ENCODE results near the gene SERINC5. TPM values are rescaled to one million over a fixed set of nuclear protein-coding genes. Genes with fewer than 3 reads are reported as not detected.

Gene SERINC5
- total RNA-seq, 1 experiment from 2014 or later = 52.3 TPM

DNA sequence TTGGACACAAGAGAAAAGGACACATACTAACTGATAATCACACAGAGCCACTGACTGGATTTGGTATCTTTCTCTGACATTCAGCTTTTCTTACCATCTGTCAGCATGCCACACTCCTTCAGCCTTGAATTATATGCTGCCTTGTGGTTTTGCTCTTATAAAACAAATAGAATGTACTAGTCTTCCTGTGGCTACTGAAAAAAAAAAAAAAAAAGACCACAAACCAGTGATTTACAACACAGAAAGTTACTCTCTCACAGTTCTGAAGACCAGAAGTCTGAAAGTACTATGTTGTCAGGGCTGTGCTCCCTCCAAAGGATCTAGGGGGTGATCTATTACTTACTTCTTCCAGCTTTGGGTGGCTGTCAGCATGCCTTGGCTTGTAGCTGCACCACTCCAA, 138.4 kb downstream of the SERINC5 start:
- Mint-ChIP-seq H3K9me3 (peaks cover 15 to 20% of the 10 kb centered on the region in 2 experiments; a peak in 4 of 5 replicates), H3K4me3 (no peak overlapping the region), H3K27ac (no peak overlapping the region), H3K4me1 (peaks cover 5 to 8% of the 10 kb centered on the region in 2 experiments), H3K36me3 (ENCODE audit: insufficient read depth in 1 of 3, low read depth in 3 of 3) (peaks cover 11 to 19% (median 14%) of the 10 kb centered on the region in 3 experiments), H3K27me3 (ENCODE audit: low read depth) (no peaks in the 10 kb centered on the region; the same call in none of the 2 replicates)
- H4K8ac ChIP-seq (replicated peaks; ENCODE audit: insufficient read length, low read depth, low read length) = no peak overlapping the region
- H3K14ac ChIP-seq (ENCODE audit: insufficient read depth, low read length) = no peak overlapping the region
- no peak overlapping the region for H2BK15ac ChIP-seq (ENCODE audit: low read depth, low read length)
- H4K20me1 ChIP-seq (ENCODE audit: control insufficient read depth, insufficient read depth, insufficient read length) = no peaks in the 10 kb centered on the region
- H3K27me3 ChIP-seq (ENCODE audit: insufficient read depth, low read length) = no peaks in the 10 kb centered on the region
- H3K18ac ChIP-seq (ENCODE audit: insufficient read length, low read depth, low read length) = no peak overlapping the region
- H2BK20ac ChIP-seq (ENCODE audit: low read depth, low read length, poor library complexity, severe bottlenecking) = no peak overlapping the region
- H4K91ac ChIP-seq (ENCODE audit: insufficient read length, low read depth, low read length) = no peak overlapping the region
- no peak overlapping the region for H3K9ac ChIP-seq (ENCODE audit: extremely low read depth, insufficient read length, low read length)
- H3K4ac ChIP-seq (ENCODE audit: low read depth, low read length) = no peak overlapping the region
- DNase-seq = no peak
- no peak overlapping the region for H2AFZ ChIP-seq (ENCODE audit: low read length)
- H3K23me2 ChIP-seq (ENCODE audit: insufficient read length, low read depth, low read length, poor library complexity, severe bottlenecking) = no peaks in the 10 kb centered on the region
- H3K4me1 ChIP-seq (ENCODE audit: insufficient read depth, low read length) = no peaks in the 10 kb centered on the region
- no peak overlapping the region for H3T11ph ChIP-seq (ENCODE audit: low read length)
- no peak overlapping the region for H3K56ac ChIP-seq (ENCODE audit: insufficient read length, low read depth, low read length)
- TF ChIP-seq, protein P1, sequence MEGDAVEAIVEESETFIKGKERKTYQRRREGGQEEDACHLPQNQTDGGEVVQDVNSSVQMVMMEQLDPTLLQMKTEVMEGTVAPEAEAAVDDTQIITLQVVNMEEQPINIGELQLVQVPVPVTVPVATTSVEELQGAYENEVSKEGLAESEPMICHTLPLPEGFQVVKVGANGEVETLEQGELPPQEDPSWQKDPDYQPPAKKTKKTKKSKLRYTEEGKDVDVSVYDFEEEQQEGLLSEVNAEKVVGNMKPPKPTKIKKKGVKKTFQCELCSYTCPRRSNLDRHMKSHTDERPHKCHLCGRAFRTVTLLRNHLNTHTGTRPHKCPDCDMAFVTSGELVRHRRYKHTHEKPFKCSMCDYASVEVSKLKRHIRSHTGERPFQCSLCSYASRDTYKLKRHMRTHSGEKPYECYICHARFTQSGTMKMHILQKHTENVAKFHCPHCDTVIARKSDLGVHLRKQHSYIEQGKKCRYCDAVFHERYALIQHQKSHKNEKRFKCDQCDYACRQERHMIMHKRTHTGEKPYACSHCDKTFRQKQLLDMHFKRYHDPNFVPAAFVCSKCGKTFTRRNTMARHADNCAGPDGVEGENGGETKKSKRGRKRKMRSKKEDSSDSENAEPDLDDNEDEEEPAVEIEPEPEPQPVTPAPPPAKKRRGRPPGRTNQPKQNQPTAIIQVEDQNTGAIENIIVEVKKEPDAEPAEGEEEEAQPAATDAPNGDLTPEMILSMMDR (conservative IDR thresholded peaks at IDR 0.05) = no peak
- H2AK5ac ChIP-seq (ENCODE audit: insufficient read length, low read length) = no peak overlapping the region
- no peaks in the 10 kb centered on the region for H3K79me2 ChIP-seq (ENCODE audit: insufficient read depth, low read length)
- no peaks in the 10 kb centered on the region for H3K79me1 ChIP-seq (ENCODE audit: insufficient read depth, low read depth, low read length, poor library complexity, severe bottlenecking)
- no peak overlapping the region for H3K23ac ChIP-seq (ENCODE audit: insufficient read length, low read depth, low read length)
- H4K5ac ChIP-seq (ENCODE audit: insufficient read length, low read depth, low read length) = no peak overlapping the region
- H2BK12ac ChIP-seq (ENCODE audit: insufficient read length, low read depth, low read length) = no peak overlapping the region
- H3K4me2 ChIP-seq (ENCODE audit: insufficient read depth, insufficient read length, low read length) = no peak overlapping the region
- H2BK5ac ChIP-seq (ENCODE audit: insufficient read length, low read length) = no peak overlapping the region
- no peak overlapping the region for H2BK120ac ChIP-seq (ENCODE audit: low read depth, low read length, poor library complexity, severe bottlenecking)
- H3K9me3 ChIP-seq (ENCODE audit: control insufficient read depth, low read depth, low read length) = no peaks in the 10 kb centered on the region
- H3K27ac ChIP-seq (ENCODE audit: insufficient read length, low read depth, low read length) = no peak overlapping the region

Measured in H9 (cell line).